Measurements from ENCODE around the gene DFFB. TPM values are rescaled to one million over a fixed set of nuclear protein-coding genes. Genes with fewer than 3 reads are reported as not detected.

DFFB gene
- polyA plus RNA-seq, 1 donor from 2014 or later, result 20.2 TPM

DNA sequence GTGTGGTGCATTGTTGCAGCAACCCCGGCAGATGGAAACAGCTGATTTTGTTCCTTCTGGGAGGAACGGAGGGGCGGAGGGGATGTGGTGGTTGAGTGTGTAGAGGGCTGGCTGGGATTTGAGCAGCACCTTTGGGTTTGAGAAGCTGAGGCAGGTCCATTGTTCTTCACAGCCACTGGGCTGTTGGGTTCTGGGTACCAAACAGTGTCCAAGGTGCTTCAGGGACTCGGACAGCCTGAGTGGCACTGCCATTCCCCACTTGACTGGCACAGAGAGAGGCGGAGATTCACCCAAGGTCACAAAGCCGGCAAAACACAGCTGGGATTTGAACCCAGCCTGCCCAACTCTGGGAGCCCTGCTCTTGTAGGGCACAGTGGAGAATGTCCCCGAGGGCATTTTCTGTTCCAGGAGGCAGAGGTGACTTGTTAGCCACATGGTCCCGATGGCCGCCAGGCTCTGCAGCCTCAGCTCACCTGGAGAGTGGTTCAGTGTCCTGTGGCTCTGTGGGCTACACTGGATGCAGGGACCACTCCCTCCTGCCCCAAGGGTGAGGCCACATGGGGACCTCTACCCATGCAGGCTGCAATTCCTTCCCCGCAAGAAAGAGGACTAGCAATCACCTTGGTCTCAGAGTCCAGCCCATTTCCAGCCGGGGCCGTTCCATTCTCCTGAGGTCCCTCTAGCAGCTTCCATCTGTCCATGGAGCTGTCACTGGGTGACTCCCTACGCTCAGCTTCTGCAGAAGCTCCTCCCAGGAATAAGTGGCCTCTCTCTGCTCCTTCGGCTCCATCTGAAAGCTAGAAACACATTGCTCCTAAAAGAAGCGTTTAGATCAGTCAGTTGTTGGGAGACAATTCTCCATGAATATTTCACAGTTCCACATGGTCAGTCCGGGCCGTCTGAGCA is 74.0 kb downstream of the DFFB start:
- H3K4me3 ChIP-seq (ENCODE audit: low read length), result no peak overlapping the region
- H3K27ac ChIP-seq (ENCODE audit: low read length), result no peak overlapping the region
- H2AFZ ChIP-seq (ENCODE audit: low read depth, low read length), result no peak overlapping the region
- no peak for TF ChIP-seq SMC3 (conservative IDR thresholded peaks at IDR 0.05; ENCODE audit: poor library complexity)
- no peak for TF ChIP-seq RAD21 (conservative IDR thresholded peaks at IDR 0.05)
- no peak for TF ChIP-seq EP300 (conservative IDR thresholded peaks at IDR 0.05; ENCODE audit: poor library complexity, severe bottlenecking)
- no peaks in the 10 kb centered on the region for H3K9me2 ChIP-seq (ENCODE audit: insufficient read depth, low read length)
- H3K36me3 ChIP-seq (ENCODE audit: insufficient read depth, low read length), result no peaks in the 10 kb centered on the region
- H3K4me2 ChIP-seq (ENCODE audit: low read length), result no peak overlapping the region
- no peaks in the 10 kb centered on the region for H3K9me3 ChIP-seq (ENCODE audit: low read length)
- H3K27me3 ChIP-seq (ENCODE audit: insufficient read depth, low read depth, low read length), result no peaks in the 10 kb centered on the region
- no peaks in the 10 kb centered on the region for H4K20me1 ChIP-seq (ENCODE audit: insufficient read depth)
- H3K79me2 ChIP-seq (replicated peaks; ENCODE audit: insufficient read depth, low read length), result no peaks in the 10 kb centered on the region
- H3K9ac ChIP-seq (ENCODE audit: low read length), result no peak overlapping the region
- no peaks in the 10 kb centered on the region for H3F3A ChIP-seq (ENCODE audit: insufficient read depth, low read length, poor library complexity, severe bottlenecking)

DNA sequence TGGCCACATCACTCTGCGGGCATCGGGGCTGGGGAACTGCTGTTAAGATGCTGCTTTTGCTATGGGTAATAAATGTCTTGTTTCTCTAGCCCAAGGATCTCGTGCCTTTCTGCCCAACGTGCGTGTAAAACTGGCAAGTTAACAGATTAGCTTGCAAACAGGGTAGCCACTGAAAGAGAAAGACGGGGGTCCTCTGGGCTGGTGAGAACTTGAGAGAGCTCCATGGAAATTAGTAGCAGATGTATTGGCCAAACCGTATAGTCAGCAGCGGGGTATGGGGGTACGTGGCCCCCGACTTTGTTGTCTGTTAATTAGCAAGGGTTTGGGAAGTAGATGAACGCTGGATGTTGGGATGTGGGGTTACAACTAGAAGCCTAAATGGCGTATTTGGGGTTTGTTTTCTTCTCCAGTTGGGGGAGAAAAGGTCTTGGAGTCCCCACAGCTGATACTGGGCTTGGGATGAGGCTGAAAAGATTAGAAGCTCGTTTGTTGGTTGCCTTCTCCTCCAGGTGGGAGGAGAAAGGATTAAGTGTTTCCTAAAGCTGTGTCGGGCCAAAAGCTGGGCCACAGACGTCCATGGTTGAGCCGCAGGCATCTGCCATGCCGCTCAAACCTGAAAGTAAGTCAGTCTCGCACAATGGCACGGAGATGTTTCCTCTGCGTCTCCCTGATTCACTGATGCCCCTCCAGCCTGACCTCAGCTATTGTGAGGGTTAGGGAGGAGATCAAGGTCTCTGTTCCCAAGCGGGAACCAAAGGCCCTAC is 75.1 kb downstream of the DFFB start:
- Histone ChIP-seq H3K4me3 (ENCODE audit: low read length) (no peak overlapping the region), H3K27me3 (ENCODE audit: insufficient read depth, low read depth, low read length) (no peaks in the 10 kb centered on the region), H3K9ac (ENCODE audit: low read length) (no peak overlapping the region), H3K36me3 (ENCODE audit: insufficient read depth, low read length) (no peaks in the 10 kb centered on the region), H3K9me2 (ENCODE audit: insufficient read depth, low read length) (no peaks in the 10 kb centered on the region), H4K20me1 (ENCODE audit: insufficient read depth) (no peaks in the 10 kb centered on the region), H2AFZ (ENCODE audit: low read depth, low read length) (no peak overlapping the region), H3F3A (ENCODE audit: insufficient read depth, low read length, poor library complexity, severe bottlenecking) (no peaks in the 10 kb centered on the region), H3K9me3 (ENCODE audit: low read length) (no peaks in the 10 kb centered on the region), H3K79me2 (replicated peaks; ENCODE audit: insufficient read depth, low read length) (no peaks in the 10 kb centered on the region), H3K27ac (ENCODE audit: low read length) (no peak overlapping the region), H3K4me2 (ENCODE audit: low read length) (no peak overlapping the region)
- no peak for TF ChIP-seq TAF1 (IDR thresholded peaks at IDR 0.05; ENCODE audit: low read depth)
- TF ChIP-seq POLR2AphosphoS5 (IDR thresholded peaks at IDR 0.05), result no peak
- TF ChIP-seq, protein P1, sequence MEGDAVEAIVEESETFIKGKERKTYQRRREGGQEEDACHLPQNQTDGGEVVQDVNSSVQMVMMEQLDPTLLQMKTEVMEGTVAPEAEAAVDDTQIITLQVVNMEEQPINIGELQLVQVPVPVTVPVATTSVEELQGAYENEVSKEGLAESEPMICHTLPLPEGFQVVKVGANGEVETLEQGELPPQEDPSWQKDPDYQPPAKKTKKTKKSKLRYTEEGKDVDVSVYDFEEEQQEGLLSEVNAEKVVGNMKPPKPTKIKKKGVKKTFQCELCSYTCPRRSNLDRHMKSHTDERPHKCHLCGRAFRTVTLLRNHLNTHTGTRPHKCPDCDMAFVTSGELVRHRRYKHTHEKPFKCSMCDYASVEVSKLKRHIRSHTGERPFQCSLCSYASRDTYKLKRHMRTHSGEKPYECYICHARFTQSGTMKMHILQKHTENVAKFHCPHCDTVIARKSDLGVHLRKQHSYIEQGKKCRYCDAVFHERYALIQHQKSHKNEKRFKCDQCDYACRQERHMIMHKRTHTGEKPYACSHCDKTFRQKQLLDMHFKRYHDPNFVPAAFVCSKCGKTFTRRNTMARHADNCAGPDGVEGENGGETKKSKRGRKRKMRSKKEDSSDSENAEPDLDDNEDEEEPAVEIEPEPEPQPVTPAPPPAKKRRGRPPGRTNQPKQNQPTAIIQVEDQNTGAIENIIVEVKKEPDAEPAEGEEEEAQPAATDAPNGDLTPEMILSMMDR (IDR thresholded peaks at IDR 0.05; ENCODE audit: poor library complexity, severe bottlenecking), result no peak
- TF ChIP-seq, protein P2, sequence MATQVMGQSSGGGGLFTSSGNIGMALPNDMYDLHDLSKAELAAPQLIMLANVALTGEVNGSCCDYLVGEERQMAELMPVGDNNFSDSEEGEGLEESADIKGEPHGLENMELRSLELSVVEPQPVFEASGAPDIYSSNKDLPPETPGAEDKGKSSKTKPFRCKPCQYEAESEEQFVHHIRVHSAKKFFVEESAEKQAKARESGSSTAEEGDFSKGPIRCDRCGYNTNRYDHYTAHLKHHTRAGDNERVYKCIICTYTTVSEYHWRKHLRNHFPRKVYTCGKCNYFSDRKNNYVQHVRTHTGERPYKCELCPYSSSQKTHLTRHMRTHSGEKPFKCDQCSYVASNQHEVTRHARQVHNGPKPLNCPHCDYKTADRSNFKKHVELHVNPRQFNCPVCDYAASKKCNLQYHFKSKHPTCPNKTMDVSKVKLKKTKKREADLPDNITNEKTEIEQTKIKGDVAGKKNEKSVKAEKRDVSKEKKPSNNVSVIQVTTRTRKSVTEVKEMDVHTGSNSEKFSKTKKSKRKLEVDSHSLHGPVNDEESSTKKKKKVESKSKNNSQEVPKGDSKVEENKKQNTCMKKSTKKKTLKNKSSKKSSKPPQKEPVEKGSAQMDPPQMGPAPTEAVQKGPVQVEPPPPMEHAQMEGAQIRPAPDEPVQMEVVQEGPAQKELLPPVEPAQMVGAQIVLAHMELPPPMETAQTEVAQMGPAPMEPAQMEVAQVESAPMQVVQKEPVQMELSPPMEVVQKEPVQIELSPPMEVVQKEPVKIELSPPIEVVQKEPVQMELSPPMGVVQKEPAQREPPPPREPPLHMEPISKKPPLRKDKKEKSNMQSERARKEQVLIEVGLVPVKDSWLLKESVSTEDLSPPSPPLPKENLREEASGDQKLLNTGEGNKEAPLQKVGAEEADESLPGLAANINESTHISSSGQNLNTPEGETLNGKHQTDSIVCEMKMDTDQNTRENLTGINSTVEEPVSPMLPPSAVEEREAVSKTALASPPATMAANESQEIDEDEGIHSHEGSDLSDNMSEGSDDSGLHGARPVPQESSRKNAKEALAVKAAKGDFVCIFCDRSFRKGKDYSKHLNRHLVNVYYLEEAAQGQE (IDR thresholded peaks at IDR 0.05; ENCODE audit: borderline replicate concordance), result no peak
- TF ChIP-seq MXI1 (conservative IDR thresholded peaks at IDR 0.05; ENCODE audit: poor library complexity, severe bottlenecking), result no peak
- no peak for TF ChIP-seq RAD21 (conservative IDR thresholded peaks at IDR 0.05)
- no peak for TF ChIP-seq EZH2 (IDR thresholded peaks at IDR 0.05; ENCODE audit: borderline replicate concordance, insufficient read depth, low read length, poor library complexity, severe bottlenecking)
- TF ChIP-seq SMC3 (conservative IDR thresholded peaks at IDR 0.05; ENCODE audit: poor library complexity), result no peak
- no peak for TF ChIP-seq EP300 (conservative IDR thresholded peaks at IDR 0.05; ENCODE audit: poor library complexity, severe bottlenecking)

Other genes starting within 250 kb of the DFFB start
- gene MEGF6, start 246.0 kb upstream of the DFFB start, polyA plus RNA-seq, result 6.0 and 17.6 TPM in 2 replicates
- gene TPRG1L, start 232.5 kb upstream of the DFFB start, polyA plus RNA-seq, result 16.8 and 22.4 TPM in 2 replicates
- 32.9 and 50.7 TPM in 2 replicates for gene WRAP73, start 207.4 kb upstream of the DFFB start, polyA plus RNA-seq
- gene TP73, start 205.0 kb upstream of the DFFB start, polyA plus RNA-seq, result not detected in 2 replicates
- not detected in 2 replicates for gene CCDC27, start 105.0 kb upstream of the DFFB start, polyA plus RNA-seq
- gene SMIM1, start 84.7 kb upstream of the DFFB start, polyA plus RNA-seq, result not detected in 2 replicates
- gene LRRC47, start 61.0 kb upstream of the DFFB start, polyA plus RNA-seq, result 59.2 and 63.5 TPM in 2 replicates
- gene CEP104, start 265 bp upstream of the DFFB start, polyA plus RNA-seq, result 8.1 and 21.5 TPM in 2 replicates
- gene C1orf174, start 42.8 kb downstream of the DFFB start, polyA plus RNA-seq, result 24.3 and 28.2 TPM in 2 replicates

Data from neural cell (in vitro differentiated cells).